Stimulated activated CD8-positive, alpha-beta memory T cell treated with anti-CD3 and anti-CD28 coated beads, Interleukin-15, amount 100 ng/mL, for 1 hour (primary cell): ENCODE results near the gene HOTAIR.

Experiments
- DNase-seq: peaks from one replicate; pipeline ENCODE4 v3.0.0-alpha.2; 2020; ENCODE audit warnings: low read depth

Gene HOTAIR

GRCh38 chr12:53948650-53949593, 25.8 kb downstream of the HOTAIR start:
- DNase-seq: no peak

- no peak for DNase-seq
These were observed 27.0 kb downstream of the HOTAIR start for GRCh38 chr12:53947743-53948142.

GRCh38 chr12:53944907-53945847, 29.6 kb downstream of the HOTAIR start:
- no peak for DNase-seq

DNA sequence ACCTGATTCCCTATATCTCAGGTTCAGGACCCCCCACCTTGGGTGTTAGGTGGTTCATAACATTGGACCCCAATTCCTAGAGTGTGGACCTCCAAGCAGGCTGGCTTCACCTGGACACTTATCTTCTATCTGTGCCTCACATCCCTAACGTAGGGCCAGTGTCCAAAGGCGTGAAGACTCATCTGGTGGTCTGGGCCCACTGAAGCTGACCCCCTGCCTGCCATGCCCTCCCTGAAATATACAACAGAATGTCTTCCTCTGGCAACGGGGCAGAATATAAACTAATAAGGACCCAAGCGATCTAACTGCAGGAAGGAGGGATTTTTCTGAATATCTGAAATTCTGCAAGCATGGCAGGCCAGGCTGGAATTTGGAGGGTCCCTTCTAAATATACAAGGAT, 30.5 kb downstream of the HOTAIR start:
- DNase-seq: no peak

DNA sequence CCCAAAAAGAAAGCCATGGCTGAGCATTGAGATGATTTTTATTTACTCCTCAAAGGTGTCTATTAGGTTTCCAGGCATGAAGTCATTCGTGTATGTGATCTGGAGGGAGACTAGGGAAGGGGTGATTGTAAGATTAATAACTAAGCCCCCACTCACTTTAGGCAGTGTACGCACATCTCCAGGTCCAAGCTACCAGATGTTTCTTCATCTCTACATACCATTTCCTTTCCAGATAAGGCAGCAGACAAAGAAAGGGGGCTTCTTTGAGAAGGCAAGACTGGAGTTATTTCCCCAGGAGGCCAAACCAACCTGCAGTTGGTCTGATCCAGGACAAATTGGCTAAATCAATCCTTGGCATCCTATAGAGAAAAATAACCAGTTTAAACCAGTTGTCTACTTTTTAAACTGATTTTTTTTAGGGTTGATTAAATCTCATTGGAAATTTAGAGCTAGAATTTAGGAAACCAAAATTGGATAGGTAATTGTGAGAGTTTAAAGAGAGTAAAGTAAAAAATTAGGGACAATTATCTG, 32.2 kb downstream of the HOTAIR start:
- no peak for DNase-seq

GRCh38 chr12:53941750-53942149, 33.0 kb downstream of the HOTAIR start:
- DNase-seq: no peak

DNA sequence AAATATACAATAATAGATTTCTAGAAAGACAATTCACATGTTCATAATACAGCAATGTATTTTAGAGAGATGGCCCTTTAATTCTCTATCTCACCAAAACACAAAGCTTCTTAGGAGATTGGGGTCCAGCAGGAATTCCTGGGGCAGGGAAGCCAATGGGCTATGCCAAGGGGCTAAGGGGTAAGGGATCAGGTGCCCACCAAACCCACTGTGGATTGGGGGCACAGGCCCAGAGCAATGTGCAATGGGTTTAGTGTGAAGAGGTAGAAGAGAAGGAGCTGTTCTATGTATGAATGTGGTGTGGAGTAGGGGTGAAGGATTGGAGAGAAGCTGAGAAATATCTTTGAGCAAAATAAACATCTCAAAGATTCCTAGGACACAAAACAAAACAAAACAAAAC, 33.6 kb downstream of the HOTAIR start:
- DNase-seq: no peak

GRCh38 chr12:53940443-53941014, 34.2 kb downstream of the HOTAIR start:
- no peak for DNase-seq

DNA sequence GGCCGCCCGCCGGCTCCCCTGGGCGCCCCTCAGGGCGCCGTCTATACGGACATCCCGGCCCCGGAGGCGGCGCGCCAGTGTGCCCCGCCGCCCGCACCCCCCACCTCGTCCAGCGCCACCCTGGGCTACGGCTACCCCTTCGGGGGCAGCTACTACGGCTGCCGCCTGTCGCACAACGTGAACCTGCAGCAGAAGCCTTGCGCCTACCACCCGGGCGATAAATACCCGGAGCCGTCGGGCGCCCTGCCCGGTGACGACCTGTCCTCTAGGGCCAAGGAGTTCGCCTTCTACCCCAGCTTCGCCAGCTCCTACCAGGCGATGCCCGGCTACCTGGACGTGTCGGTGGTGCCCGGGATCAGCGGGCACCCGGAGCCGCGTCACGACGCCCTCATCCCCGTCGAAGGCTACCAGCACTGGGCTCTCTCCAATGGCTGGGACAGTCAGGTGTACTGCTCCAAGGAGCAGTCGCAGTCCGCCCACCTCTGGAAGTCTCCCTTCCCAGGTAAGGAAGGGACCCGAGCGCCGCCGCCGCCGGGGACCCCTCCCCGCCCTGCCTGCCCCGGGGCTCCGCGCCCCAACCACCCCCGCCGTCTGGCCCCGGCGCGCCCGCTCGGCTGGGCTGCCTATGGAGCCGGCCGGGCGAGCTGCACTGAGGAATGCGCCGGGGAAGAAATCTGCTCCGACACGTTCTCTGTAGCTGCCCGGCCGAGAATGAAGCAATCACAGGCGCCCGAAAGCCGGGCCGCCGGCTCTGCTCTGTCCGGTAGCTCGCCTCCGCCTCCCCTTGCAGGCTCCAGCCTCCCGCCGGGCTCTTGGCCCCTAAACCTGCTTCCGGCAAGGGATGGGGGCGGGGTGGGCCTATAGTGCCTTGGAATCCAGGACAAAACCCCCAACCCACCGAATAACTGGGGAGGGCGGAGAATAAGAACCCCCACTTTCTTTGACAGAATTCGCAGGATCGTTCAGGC, 35.3 kb downstream of the HOTAIR start:
- DNase-seq: no peak

GRCh38 chr12:53938326-53939140, 36.2 kb downstream of the HOTAIR start, which contains the start of gene HOXC13:
Gene HOXC13 (plus strand): TSS chr12:53938831. CDS start chr12:53938907, 76 bp downstream.
- DNase-seq: no peak

GRCh38 chr12:53937596-53938325, 37.0 kb downstream of the HOTAIR start:
- DNase-seq: no peak

DNA sequence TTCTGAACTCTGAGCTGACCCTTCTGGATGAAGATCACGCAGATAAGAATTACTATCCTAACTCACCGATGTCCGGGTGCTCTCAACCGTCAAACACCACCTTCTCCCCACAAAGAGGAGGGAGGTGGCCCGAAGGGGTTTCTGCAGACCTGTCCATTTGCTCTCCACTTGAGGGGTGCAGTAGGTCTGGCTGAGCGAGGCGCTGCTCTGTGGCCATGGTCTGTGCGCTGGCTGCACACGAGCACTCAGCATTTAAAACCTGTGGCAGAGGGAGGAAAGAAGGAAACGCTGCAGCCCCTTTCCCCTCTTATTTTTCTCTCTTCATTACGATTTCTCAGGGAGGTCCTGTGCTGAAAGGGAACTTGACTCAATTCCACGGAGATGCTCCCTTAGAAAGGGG, 37.7 kb downstream of the HOTAIR start:
- no peak for DNase-seq

GRCh38 chr12:53935383-53936341, 39.1 kb downstream of the HOTAIR start:
- no peak for DNase-seq

GRCh38 chr12:53932915-53933314, 41.8 kb downstream of the HOTAIR start:
- no peak for DNase-seq

DNA sequence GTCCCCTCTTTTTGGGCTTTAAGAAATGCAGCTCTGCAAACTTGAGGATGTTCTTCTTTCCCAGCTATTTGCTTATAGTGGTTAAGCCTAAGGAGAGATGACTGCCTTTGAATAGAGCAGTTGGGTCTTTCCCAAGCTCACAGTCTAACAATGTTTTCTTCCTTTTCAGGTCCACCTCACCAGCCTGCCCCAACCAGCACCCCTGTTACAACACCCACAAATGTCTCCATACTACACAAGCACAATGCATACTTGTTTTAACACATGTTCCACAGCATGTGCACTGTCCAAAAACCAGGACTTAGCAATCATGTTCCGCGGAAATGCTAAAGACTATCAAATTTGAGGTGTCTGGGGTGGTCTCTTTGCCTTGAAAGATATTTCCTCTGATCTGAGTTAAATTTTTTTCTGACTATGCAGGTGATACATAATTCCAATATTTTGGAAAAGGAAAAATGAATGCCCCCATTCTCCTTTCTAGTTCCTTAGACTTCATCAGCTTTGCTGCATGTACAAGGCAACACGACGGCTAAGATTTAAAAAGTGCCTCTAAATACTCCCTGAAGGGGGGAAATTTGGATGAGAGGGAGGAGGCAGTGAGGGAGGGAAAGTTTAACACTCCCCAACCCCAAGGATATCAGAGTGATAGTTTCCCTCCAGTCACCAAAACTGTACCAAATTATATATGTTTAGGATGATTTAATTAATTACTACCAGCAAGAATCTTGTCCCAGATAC, 42.7 kb downstream of the HOTAIR start:
- DNase-seq: no peak

GRCh38 chr12:53930591-53931255, 44.0 kb downstream of the HOTAIR start:
- DNase-seq: no peak

DNA sequence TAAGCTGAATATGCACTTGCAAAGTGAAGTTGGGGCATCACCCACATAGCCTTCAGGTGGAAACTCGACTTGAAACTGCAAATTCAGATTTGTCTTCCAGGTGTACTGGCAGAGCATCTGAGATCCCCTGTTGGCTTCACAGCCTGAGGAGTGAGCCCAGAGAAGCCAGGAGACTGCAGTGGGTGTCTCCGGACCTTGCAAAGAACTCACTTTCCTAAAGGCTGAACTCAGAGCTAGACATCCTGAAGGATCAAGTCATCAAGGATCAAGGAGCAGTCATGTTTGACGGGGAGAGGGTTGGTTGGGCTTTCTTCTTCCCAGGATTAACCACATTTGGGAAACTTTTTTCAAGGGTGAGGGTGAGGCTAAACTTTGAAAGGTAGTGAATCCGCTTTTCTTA, 45.2 kb downstream of the HOTAIR start:
- no peak for DNase-seq
